CD4-positive, alpha-beta T cell treated with Interleukin-2 at 100 ng/mL for 4 hours (primary cell): ENCODE measurements around the gene USP48.
"Not testable (repeated sequence)": the region's sequence is repeated elsewhere in the genome, so short reads cannot be mapped to it uniquely, and the experiment has no call there.

Experiments used
- DNase-seq: peaks from one replicate; pipeline ENCODE4 v3.0.0-alpha.2; 2020; ENCODE audit warnings: low spot score

The USP48 gene

GRCh38 chr1:21815724-21816321 lies 32.9 kb upstream of the USP48 start:
- DNase-seq = no peak

- no peak for DNase-seq
Measured at GRCh38 chr1:21814981-21815582, 32.1 kb upstream of the USP48 start.

GRCh38 chr1:21814241-21814918 lies 31.4 kb upstream of the USP48 start:
- DNase-seq = no peak

GRCh38 chr1:21813542-21813941 lies 30.6 kb upstream of the USP48 start:
- no peak for DNase-seq

GRCh38 chr1:21811875-21812305 lies 28.9 kb upstream of the USP48 start, which contains the start of gene LDLRAD2:
TSS of gene LDLRAD2 (plus strand) at chr1:21812265. CDS start at chr1:21812452, 187 bp downstream.
- no peak for DNase-seq

GRCh38 chr1:21804536-21804935 lies 21.6 kb upstream of the USP48 start:
- no peak for DNase-seq

GRCh38 chr1:21801100-21801499 lies 18.2 kb upstream of the USP48 start:
- DNase-seq = no peak

GRCh38 chr1:21799730-21800129 lies 16.8 kb upstream of the USP48 start:
- no peak for DNase-seq

- DNase-seq = no peak
Measured at GRCh38 chr1:21795075-21795474, 12.1 kb upstream of the USP48 start.

GRCh38 chr1:21794656-21795055 lies 11.7 kb upstream of the USP48 start:
- no peak for DNase-seq

GRCh38 chr1:21793104-21793503 lies 10.2 kb upstream of the USP48 start:
- DNase-seq = no peak

- DNase-seq = no peak
Measured at GRCh38 chr1:21786640-21787039, 3.7 kb upstream of the USP48 start.

GRCh38 chr1:21785764-21786163 lies 2.8 kb upstream of the USP48 start:
- DNase-seq = not testable (repeated sequence)

GRCh38 chr1:21783679-21784603 lies 992 bp upstream of the USP48 start:
- DNase-seq = no peak

- DNase-seq = peak; percentile 51
Measured at GRCh38 chr1:21782349-21782867, 541 bp downstream of the USP48 start.

GRCh38 chr1:21781815-21782348 lies 1.1 kb downstream of the USP48 start:
- no peak for DNase-seq

- DNase-seq = peak; percentile 39
Measured at GRCh38 chr1:21779613-21780521, 3.1 kb downstream of the USP48 start.

GRCh38 chr1:21778405-21778727 lies 4.6 kb downstream of the USP48 start:
- DNase-seq = no peak

- DNase-seq = not testable (repeated sequence)
Measured at GRCh38 chr1:21776925-21777324, 6.0 kb downstream of the USP48 start.

- no peak for DNase-seq
Measured at GRCh38 chr1:21775985-21776562, 6.9 kb downstream of the USP48 start.

- DNase-seq = no peak
Measured at GRCh38 chr1:21775550-21775914, 7.4 kb downstream of the USP48 start.
